Mesendoderm (in vitro differentiated cells): Measurements from ENCODE around the gene IMP4.

ENCODE experiments used
- DNase-seq: peaks from one replicate; pipeline ENCODE4 v3.0.0; 2013
- H2AK5ac ChIP-seq: 2 replicates; pipeline ENCODE4 v1.6.1; 2013; ENCODE audit warnings: low read length, inconsistent platforms
- H2BK120ac ChIP-seq: 2 replicates; pipeline ENCODE4 v1.6.1; 2013; ENCODE audit warnings: low read depth, mild to moderate bottlenecking, low read length, moderate library complexity, mixed read lengths
- H2BK15ac ChIP-seq: replicated peaks from 2 replicates; pipeline ENCODE4 v1.6.1; 2013; ENCODE audit warnings: low read depth, mild to moderate bottlenecking, moderate library complexity
- H2BK5ac ChIP-seq: 2 replicates; pipeline ENCODE4 v1.6.1; 2013; ENCODE audit warnings: low read length, inconsistent platforms
- H3K18ac ChIP-seq: 2 replicates; pipeline ENCODE4 v1.6.1; 2013; ENCODE audit warnings: mild to moderate bottlenecking, low read length, mixed read lengths
- H3K23ac ChIP-seq: one replicate; pipeline ENCODE4 v1.6.1; 2013; ENCODE audit warnings: low read length
- H3K27ac ChIP-seq: 2 replicates; pipeline ENCODE4 v1.5.1; 2013; ENCODE audit warnings: low read depth, mild to moderate bottlenecking, inconsistent platforms, low read length, moderate library complexity
- H3K27me3 ChIP-seq: 2 replicates; pipeline ENCODE4 v1.6.1; 2013; ENCODE audit warnings: low read length, control low read depth, mild to moderate bottlenecking, inconsistent platforms; ENCODE audit not compliant: insufficient read depth, poor library complexity
- H3K36me3 ChIP-seq: 2 replicates; pipeline ENCODE4 v1.6.1; 2013; ENCODE audit warnings: low read length, inconsistent platforms; ENCODE audit not compliant: control insufficient read depth, insufficient read depth
- H3K4ac ChIP-seq: one replicate; pipeline ENCODE4 v1.6.1; 2013; ENCODE audit warnings: low read depth, mild to moderate bottlenecking, low read length, moderate library complexity
- H3K4me1 ChIP-seq: 2 replicates; pipeline ENCODE4 v1.6.1; 2013; ENCODE audit warnings: low read depth, low read length, inconsistent platforms; ENCODE audit not compliant: control insufficient read depth
- H3K4me2 ChIP-seq: 2 replicates; pipeline ENCODE4 v1.6.1; 2013; ENCODE audit warnings: low read length
- H3K4me3 ChIP-seq: 2 replicates; pipeline ENCODE4 v1.5.1; 2013; ENCODE audit warnings: mild to moderate bottlenecking, low read length
- H3K56ac ChIP-seq: one replicate; pipeline ENCODE4 v1.6.1; 2013; ENCODE audit warnings: low read length
- H3K79me1 ChIP-seq: 2 replicates; pipeline ENCODE4 v1.6.1; 2013; ENCODE audit warnings: low read length, inconsistent platforms
- H3K79me2 ChIP-seq: 2 replicates; pipeline ENCODE4 v1.6.1; 2013; ENCODE audit warnings: mild to moderate bottlenecking, low read length; ENCODE audit not compliant: control insufficient read depth, insufficient read depth
- H3K9ac ChIP-seq: 2 replicates; pipeline ENCODE4 v1.6.1; 2013; ENCODE audit warnings: low read length, inconsistent platforms
- H4K5ac ChIP-seq: one replicate; pipeline ENCODE4 v1.6.1; 2013; ENCODE audit warnings: low read length
- H4K8ac ChIP-seq: one replicate; pipeline ENCODE4 v1.6.1; 2013; ENCODE audit warnings: low read depth, mild to moderate bottlenecking, control low read depth, low read length, moderate library complexity
- WGBS: extraction: QIAGEN DNeasy Blood & Tissue Kit; methylation state at CpG from one replicate; pipeline ENCODE4 v1.1.7; 2013; ENCODE audit warnings: low lambda C conversion rate, missing lambda C conversion rate; ENCODE audit not compliant: insufficient coverage; ENCODE audit errors: extremely low coverage; 5-methylcytosine and 5-hydroxymethylcytosine counted together

Gene IMP4

DNA sequence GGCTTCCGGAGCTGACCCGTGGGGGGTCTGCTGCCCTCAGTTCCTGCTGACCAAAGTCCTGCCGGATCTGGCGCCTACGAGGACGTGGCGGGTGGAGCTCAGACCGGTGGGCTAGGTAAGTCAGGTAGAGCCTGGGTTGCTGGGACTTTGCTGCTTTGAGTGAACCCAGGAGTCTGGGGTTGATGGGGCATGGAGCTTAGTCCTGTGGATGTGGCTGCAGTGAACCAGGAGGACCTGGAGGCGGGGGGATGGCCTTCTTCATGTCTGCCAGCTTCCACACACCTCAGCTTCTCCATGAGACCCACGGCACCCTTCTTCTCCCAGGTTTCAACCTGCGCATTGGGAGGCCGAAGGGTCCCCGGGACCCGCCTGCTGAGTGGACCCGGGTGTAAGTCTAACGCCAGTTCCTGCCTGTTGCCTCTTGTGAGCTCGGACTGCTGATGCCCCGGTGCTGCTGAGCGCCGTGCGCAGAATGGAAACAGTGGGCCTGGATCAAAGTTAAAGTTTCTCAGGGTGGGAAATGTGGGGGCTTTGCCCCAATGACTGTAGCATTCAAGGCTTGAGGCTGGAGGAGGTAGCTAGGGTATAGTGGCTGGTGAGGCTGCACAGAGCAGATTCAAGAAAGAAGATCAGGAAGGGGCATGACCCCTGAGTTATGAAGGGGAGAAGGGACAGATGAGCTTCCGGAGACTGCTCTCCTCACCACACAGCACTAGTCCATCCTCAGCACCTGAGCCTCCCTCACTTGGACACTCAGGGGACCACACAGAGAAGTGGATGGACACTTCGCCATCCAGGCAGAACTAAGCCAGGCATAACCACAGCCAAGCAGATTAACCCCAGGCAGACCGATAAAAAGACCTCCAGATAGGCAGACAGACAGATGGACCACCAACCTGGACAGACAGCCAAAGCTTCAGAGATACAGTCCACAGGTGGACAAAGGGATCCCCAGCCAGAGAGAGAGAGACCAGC, 30.4 kb downstream of the IMP4 start:
- Histone ChIP-seq H2BK120ac (no peak overlapping the region), H3K9ac (peak overlapping the region; percentile 88), H2AK5ac (peak overlapping the region; percentile 91), H3K18ac (peak overlapping the region; percentile 77), H3K4me3 (peak overlapping the region; percentile 76), H4K5ac (no peak overlapping the region), H3K23ac (peak overlapping the region; percentile 92), H2BK5ac (peak overlapping the region; percentile 83), H3K4me1 (peaks cover 6% of the 10 kb centered on the region), H4K8ac (no peak overlapping the region), H3K27ac (no peak overlapping the region), H3K56ac (peak overlapping the region; percentile 97), H3K79me2 (no peaks in the 10 kb centered on the region), H3K36me3 (no peaks in the 10 kb centered on the region), H3K79me1 (peaks cover 3% of the 10 kb centered on the region), H3K4me2 (peak overlapping the region; percentile 91), H2BK15ac (no peak overlapping the region), H3K27me3 (no peaks in the 10 kb centered on the region), H3K4ac (peak overlapping the region; percentile 47)
- DNase-seq, result no peak
- WGBS, result no CpG with 5 or more reads among the region's 24 CpGs

- Histone ChIP-seq H3K4ac (no peak overlapping the region), H3K79me1 (peaks cover 3% of the 10 kb centered on the region), H3K23ac (no peak overlapping the region), H4K8ac (no peak overlapping the region), H3K9ac (no peak overlapping the region), H3K27me3 (no peaks in the 10 kb centered on the region), H2BK15ac (no peak overlapping the region), H2BK120ac (no peak overlapping the region), H3K27ac (no peak overlapping the region), H3K79me2 (no peaks in the 10 kb centered on the region), H2AK5ac (no peak overlapping the region), H3K4me3 (no peak overlapping the region), H4K5ac (no peak overlapping the region), H3K36me3 (no peaks in the 10 kb centered on the region), H3K4me2 (no peak overlapping the region), H3K18ac (no peak overlapping the region), H2BK5ac (no peak overlapping the region), H3K4me1 (peaks cover 6% of the 10 kb centered on the region), H3K56ac (no peak overlapping the region)
- WGBS, result no CpG with 5 or more reads among the region's 3 CpGs
- no peak for DNase-seq
Observed at GRCh38 chr2:130373808-130374365, 31.2 kb downstream of the IMP4 start.

- Histone ChIP-seq H4K5ac (no peak overlapping the region), H2BK5ac (no peak overlapping the region), H3K4ac (no peak overlapping the region), H2AK5ac (no peak overlapping the region), H3K4me1 (peaks cover 6% of the 10 kb centered on the region), H3K79me1 (peaks cover 3% of the 10 kb centered on the region), H3K9ac (no peak overlapping the region), H2BK120ac (no peak overlapping the region), H3K23ac (no peak overlapping the region), H3K79me2 (no peaks in the 10 kb centered on the region), H4K8ac (no peak overlapping the region), H3K18ac (no peak overlapping the region), H3K27ac (no peak overlapping the region), H3K56ac (no peak overlapping the region), H3K27me3 (no peaks in the 10 kb centered on the region), H2BK15ac (no peak overlapping the region), H3K4me2 (no peak overlapping the region), H3K4me3 (no peak overlapping the region), H3K36me3 (no peaks in the 10 kb centered on the region)
- WGBS, result no CpG with 5 or more reads among the region's 9 CpGs
- DNase-seq, result peak; percentile 41
Observed at GRCh38 chr2:130374587-130375290, 32.0 kb downstream of the IMP4 start.

DNA sequence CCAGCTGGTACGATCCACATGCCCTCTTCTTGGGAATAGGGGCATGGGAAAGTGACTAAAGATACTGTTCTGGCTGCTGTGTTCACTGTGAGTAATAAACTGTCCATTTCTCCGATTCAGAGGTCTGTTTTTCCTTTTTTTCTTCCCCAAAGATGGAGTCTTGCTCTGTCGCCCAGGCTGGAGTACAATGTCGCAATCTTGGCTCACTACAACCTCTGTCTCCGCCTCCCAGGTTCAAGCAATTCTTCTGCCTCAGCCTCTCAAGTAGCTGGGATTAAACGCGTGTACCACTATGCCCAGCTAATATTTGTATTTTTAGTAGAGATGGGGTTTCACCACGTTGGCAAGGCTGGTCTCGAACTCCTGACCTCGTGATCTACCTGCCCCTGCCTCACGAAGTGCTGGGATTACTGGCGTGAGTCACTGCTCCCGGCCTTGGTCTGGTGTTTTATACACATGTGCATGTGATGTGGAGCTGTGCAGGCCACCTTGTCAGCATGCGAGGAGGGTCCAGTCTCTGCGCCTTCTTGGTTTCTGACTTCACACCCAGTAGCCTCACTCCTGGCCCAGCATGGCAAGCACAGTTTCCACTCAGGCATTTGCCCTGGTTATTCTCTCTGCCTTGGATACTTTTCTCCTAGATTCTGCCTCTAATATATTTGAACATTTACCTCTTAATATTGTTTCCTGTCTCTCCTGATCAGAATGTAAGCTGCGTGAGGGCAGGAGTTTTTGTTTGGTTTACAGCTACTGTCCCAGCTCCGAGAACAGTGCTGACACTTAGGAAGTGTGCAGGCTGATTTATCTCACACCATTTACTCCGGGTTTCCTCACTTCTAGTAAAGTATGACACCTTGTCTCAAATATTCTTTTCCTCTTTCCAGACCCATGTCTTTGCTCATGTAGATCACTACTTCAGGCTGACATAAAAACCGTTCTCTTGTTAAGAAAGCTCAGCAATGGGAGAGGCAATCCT, 32.9 kb downstream of the IMP4 start:
- H3K4me3 ChIP-seq, result no peak overlapping the region
- H3K9ac ChIP-seq, result no peak overlapping the region
- H2BK15ac ChIP-seq, result no peak overlapping the region
- no peak overlapping the region for H3K56ac ChIP-seq
- no peak overlapping the region for H3K18ac ChIP-seq
- H3K27ac ChIP-seq, result no peak overlapping the region
- WGBS, result no CpG with 5 or more reads among the region's 19 CpGs
- no peaks in the 10 kb centered on the region for H3K36me3 ChIP-seq
- H4K5ac ChIP-seq, result no peak overlapping the region
- no peak overlapping the region for H2AK5ac ChIP-seq
- H3K79me1 ChIP-seq, result peaks cover 3% of the 10 kb centered on the region
- peaks cover 8% of the 10 kb centered on the region for H3K4me1 ChIP-seq
- H3K4ac ChIP-seq, result no peak overlapping the region
- H2BK120ac ChIP-seq, result no peak overlapping the region
- no peaks in the 10 kb centered on the region for H3K79me2 ChIP-seq
- no peak overlapping the region for H2BK5ac ChIP-seq
- H3K23ac ChIP-seq, result no peak overlapping the region
- no peak for DNase-seq
- no peak overlapping the region for H4K8ac ChIP-seq
- H3K27me3 ChIP-seq, result no peaks in the 10 kb centered on the region
- H3K4me2 ChIP-seq, result no peak overlapping the region
